HepG2 (cell line): ENCODE results near the gene LMX1B. TPM values are rescaled to one million over a fixed set of nuclear protein-coding genes. Genes with fewer than 3 reads are reported as not detected.
A peak's percentile ranks its signal among the peaks of the same experiment; 100 is the strongest.

Experiments
- ATAC-seq: fragments of 200-7000 bp; cut with Tn5 transposase; 3 replicates; pipeline ENCODE4 v1.9.1; 2020; ENCODE audit warnings: mild to moderate bottlenecking, moderate library complexity
- BruUV-seq: library from RNA; stranded (reverse); fragments of 400-500 nt; replicated peaks from 2 replicates; lab custom pipeline; 2021; lab: Mats Ljungman, UMichigan
- CTCF ChIA-PET: fragments of 300-600 bp; formaldehyde crosslinking; extraction: SDS; loops from one replicate; lab custom pipeline; 2021; ENCODE audit warnings: low total read pairs, inconsistent platforms, low intra/inter-chr PET ratio; lab: Yijun Ruan, JAX
- POLR2A ChIA-PET: fragments of 350-600 bp; sonication (Branson Sonifier 250); formaldehyde crosslinking; loops from one replicate; lab custom pipeline; 2020; ENCODE audit warnings: antibody characterized with exemption, inconsistent platforms; lab: Yijun Ruan, JAX
- DNase-seq: peaks from one replicate; pipeline ENCODE4 v3.0.0-alpha.2; 2015; ENCODE audit warnings: low spot score
- FAIRE-seq: peaks from 3 replicates; lab custom pipeline; 2011; peaks lifted over from hg19 to GRCh38; lab: Jason Lieb, UNC
- H2AFZ ChIP-seq: one replicate; pipeline ENCODE4 v1.6.1; 2011; ENCODE audit warnings: low read length, inconsistent platforms
- H3K27ac ChIP-seq: fragments of 300-600 bp; 3 replicates; pipeline ENCODE4 v1.8.0; 2011; ENCODE audit warnings: mixed run types, mild to moderate bottlenecking, mixed read lengths, low read length, inconsistent platforms; ENCODE audit not compliant: insufficient read depth; ENCODE audit errors: extremely low read length
- H3K27me3 ChIP-seq, 2 experiments: fragments of 200-600 bp in 1 of 2; 2 replicates in 1 of 2; 3 replicates in 1 of 2; pipeline versions ENCODE4 v1.6.0 to v1.8.0; 2011; ENCODE audit warnings: low read length in 2 of 2, mild to moderate bottlenecking in 2 of 2, moderate library complexity in 2 of 2, inconsistent platforms in 1 of 2; ENCODE audit not compliant: insufficient read depth in 2 of 2, control insufficient read depth in 1 of 2
- H3K36me3 ChIP-seq, 2 experiments: fragments of 200-600 bp in 1 of 2; replicated peaks in 1 of 2; 2 replicates in 1 of 2; 3 replicates in 1 of 2; pipeline versions ENCODE4 v1.5.1 to v1.8.0; 2011; ENCODE audit warnings: low read length in 2 of 2, inconsistent platforms in 1 of 2; ENCODE audit not compliant: insufficient read depth in 2 of 2, control insufficient read depth in 1 of 2
- H3K4me1 ChIP-seq: 2 replicates; pipeline ENCODE4 v1.5.1; 2012; ENCODE audit warnings: low read length, inconsistent platforms; ENCODE audit not compliant: insufficient read depth
- H3K4me2 ChIP-seq: 2 replicates; pipeline ENCODE4 v1.6.0; 2011; ENCODE audit warnings: low read depth, low read length, inconsistent platforms
- H3K4me3 ChIP-seq, 3 experiments: fragments of 200-600 bp in 1 of 3; sonication (generic), shearing (Covaris generic) in 1 of 3; replicated peaks in 1 of 3; 2 replicates each; pipeline ENCODE4 v1.5.1; 2011 to 2016; ENCODE audit warnings: low read length in 3 of 3, inconsistent platforms in 2 of 3, low read depth in 2 of 3, mild to moderate bottlenecking in 2 of 3, control low read depth in 1 of 3, mixed read lengths in 1 of 3; ENCODE audit not compliant: insufficient read depth in 1 of 3
- H3K79me2 ChIP-seq: one replicate; pipeline ENCODE4 v1.6.1; 2011; ENCODE audit warnings: low read length, inconsistent platforms; ENCODE audit not compliant: insufficient read depth
- H3K9ac ChIP-seq: 2 replicates; pipeline ENCODE4 v1.6.0; 2011; ENCODE audit warnings: mild to moderate bottlenecking, low read depth, low read length, inconsistent platforms; ENCODE audit not compliant: insufficient read depth
- H3K9me3 ChIP-seq: 2 replicates; pipeline ENCODE4 v1.5.1; 2012; ENCODE audit warnings: mild to moderate bottlenecking, low read length
- H4K20me1 ChIP-seq: 2 replicates; pipeline ENCODE4 v1.6.0; 2011; ENCODE audit warnings: inconsistent platforms, mild to moderate bottlenecking, low read length, moderate library complexity; ENCODE audit not compliant: insufficient read depth
- ZFP36 ChIP-seq: fragments of 150-350 bp; IDR thresholded peaks from 2 replicates; pipeline ENCODE4 v1.6.1; 2018; ENCODE audit warnings: borderline replicate concordance, low read length, low read depth; ENCODE audit not compliant: partially characterized antibody
- ZNF263 ChIP-seq: sonication (generic); formaldehyde crosslinking; IDR thresholded peaks from 2 replicates; pipeline ENCODE4 v1.4.0; 2020; ENCODE audit warnings: missing genetic modification reagents
- ZNF768 ChIP-seq: sonication (generic); formaldehyde crosslinking; IDR thresholded peaks from 2 replicates; pipeline ENCODE4 v1.4.0; 2020; ENCODE audit warnings: missing genetic modification reagents
- ZSCAN21 ChIP-seq: sonication (generic); formaldehyde crosslinking; IDR thresholded peaks from 2 replicates; pipeline ENCODE4 v1.8.0; 2022; ENCODE audit warnings: mild to moderate bottlenecking, missing genetic modification reagents, moderate library complexity, borderline replicate concordance
- ZSCAN30 ChIP-seq: sonication (generic); formaldehyde crosslinking; IDR thresholded peaks from 2 replicates; pipeline ENCODE4 v1.5.0; 2020; ENCODE audit warnings: mild to moderate bottlenecking, missing genetic modification reagents
- WGBS: methylation state at CpG from one replicate; pipeline ENCODE4 v1.1.6; 2017; ENCODE audit warnings: low lambda C conversion rate; 5-methylcytosine and 5-hydroxymethylcytosine counted together
- in situ Hi-C: cut with HindIII; loops from 2 replicates; pipeline ENCODE4 v1.10.0; 2017; ENCODE audit warnings: low pct_unique_long_range_greater_than_20kb; ENCODE audit not compliant: extremely low pct_ligation_motif_present
- intact Hi-C: fragments of 100-400 bp; cut with micrococcal nuclease; formaldehyde crosslinking; loops from one replicate; pipeline ENCODE4 v1.10.0; 2022; ENCODE audit not compliant: unreplicated experiment
- polyA plus RNA-seq, 8 experiments: library from polyadenylated mRNA; depleted of rRNA in 3 of 8; stranded (reverse) in 7 of 8; unstranded in 1 of 8; fragments of >200 nt; fragmentation: Illumina TruSeq in 4 of 8; extraction: Trizol in 4 of 8; gene quantifications; 2 replicates each; pipeline versions ENCODE4 v1.2.1 to v1.2.3, GENCODE V29; 2011 to 2016; ENCODE audit warnings: low read depth in 4 of 8, missing spikeins in 1 of 8, mixed read lengths in 1 of 8; ENCODE audit not compliant: insufficient read depth in 1 of 8
- total RNA-seq, 5 experiments: library from RNA; depleted of rRNA; stranded (reverse); fragments of >200 nt; fragmentation: Illumina TruSeq; extraction: Trizol; gene quantifications; 2 replicates each; pipeline ENCODE4 v1.2.3, GENCODE V29; 2016; ENCODE audit warnings: low read depth in 1 of 5
- TF ChIP-seq, protein P1 (sequence below), 2 experiments: fragments of 450-650 bp in 1 of 2; sonication (generic) in 1 of 2; formaldehyde crosslinking; IDR thresholded peaks; 2 replicates each; pipeline versions ENCODE4 v1.5.0 to v1.8.0; 2020 to 2022; ENCODE audit warnings: mild to moderate bottlenecking in 1 of 2, missing genetic modification reagents in 1 of 2

The LMX1B gene
- total and polyA plus RNA-seq, 2 of the 13 experiments (the other 11 are each of a cell fraction or from before 2014, with no cell fraction given): not detected

DNA sequence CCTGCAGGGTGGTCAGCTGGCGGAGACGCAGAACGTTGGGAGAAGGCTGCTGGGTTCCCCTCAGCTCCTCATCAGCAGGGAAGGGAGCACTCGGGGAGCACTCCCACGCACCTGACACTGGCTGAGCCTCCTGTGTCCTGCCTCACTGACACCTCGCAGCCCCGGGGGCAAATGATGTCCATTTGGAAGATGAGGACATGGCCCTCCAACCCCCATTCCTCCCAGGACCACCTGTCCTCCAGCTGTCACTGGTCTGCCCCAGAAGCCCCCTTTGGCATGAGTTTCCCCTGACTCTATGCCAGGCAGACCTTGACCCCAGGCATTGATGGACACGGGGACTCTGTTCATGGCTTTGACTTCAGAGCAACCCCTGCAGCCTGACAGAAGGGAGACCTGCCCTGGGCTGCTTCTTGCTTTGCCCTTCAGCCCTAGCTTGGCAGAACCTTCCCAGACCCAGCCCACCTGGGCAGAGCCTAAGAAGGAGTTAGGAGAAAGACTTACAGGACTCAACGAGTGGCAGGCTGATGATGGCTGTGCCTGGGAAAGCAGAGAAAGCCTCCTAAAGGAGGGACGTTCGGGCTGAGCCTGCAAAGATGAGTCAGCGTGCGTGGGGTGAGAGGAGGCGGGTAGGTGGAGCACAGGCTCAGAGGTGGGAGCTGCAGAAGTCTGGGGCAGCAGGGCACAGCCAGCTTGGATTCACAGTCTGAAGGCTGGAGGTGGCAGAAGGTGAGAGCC, 90.6 kb downstream of the LMX1B start:
- no peaks in the 10 kb centered on the region for H3K36me3 ChIP-seq
- no peaks in the 10 kb centered on the region for H4K20me1 ChIP-seq
- BruUV-seq: no TSS peak
- H3K4me3 ChIP-seq: no peak overlapping the region
- ChIA-PET CTCF (interaction anchor here (0.9 to 3.9 kb wide), 2 partner anchors 73 to 77 kb away, joined by 3 to 91 read pairs; no protein-coding TSS in a partner anchor), POLR2A (interaction anchor here (2.3 kb wide), 1 partner anchor 77 kb away, joined by 8 read pairs; no protein-coding TSS in a partner anchor)
- peaks cover 9 to 63% of the 10 kb centered on the region in 2 experiments; a peak in 4 of 5 replicates for H3K27me3 ChIP-seq
- ATAC-seq: no peak
- FAIRE-seq: no peak
- H3K9ac ChIP-seq: no peak overlapping the region
- H2AFZ ChIP-seq: no peak overlapping the region
- intact Hi-C loops (no loop called here), in situ Hi-C loops (no loop called here)
- WGBS: 11% methylated on average over 11 of the region's 14 CpGs
- no peak overlapping the region for H3K4me2 ChIP-seq
- peaks cover 5% of the 10 kb centered on the region for H3K4me1 ChIP-seq
- no peak for DNase-seq
- H3K27ac ChIP-seq: no peak overlapping the region
- TF ChIP-seq, protein P1, sequence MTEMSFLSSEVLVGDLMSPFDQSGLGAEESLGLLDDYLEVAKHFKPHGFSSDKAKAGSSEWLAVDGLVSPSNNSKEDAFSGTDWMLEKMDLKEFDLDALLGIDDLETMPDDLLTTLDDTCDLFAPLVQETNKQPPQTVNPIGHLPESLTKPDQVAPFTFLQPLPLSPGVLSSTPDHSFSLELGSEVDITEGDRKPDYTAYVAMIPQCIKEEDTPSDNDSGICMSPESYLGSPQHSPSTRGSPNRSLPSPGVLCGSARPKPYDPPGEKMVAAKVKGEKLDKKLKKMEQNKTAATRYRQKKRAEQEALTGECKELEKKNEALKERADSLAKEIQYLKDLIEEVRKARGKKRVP (CRISPR knock-in tag; IDR thresholded peaks at IDR 0.05): no peak
- no peak for TF ChIP-seq ZSCAN30 (CRISPR knock-in tag)
- peak; percentile 96 for TF ChIP-seq ZNF263 (CRISPR knock-in tag)
- no peak for TF ChIP-seq ZFP36
- no peak for TF ChIP-seq ZNF768 (CRISPR knock-in tag)
- no peak for TF ChIP-seq ZSCAN21 (CRISPR knock-in tag)
- H3K9me3 ChIP-seq: no peaks in the 10 kb centered on the region
- no peaks in the 10 kb centered on the region for H3K79me2 ChIP-seq
